Measurements from ENCODE around the gene NTM.

NTM gene

GRCh38 chr11:131687291-131688047, 317.1 kb downstream of the NTM start:
- DNase-seq (ENCODE audit: low spot score) = no peak
- no peak for TF ChIP-seq CTCF (IDR thresholded peaks at IDR 0.05; ENCODE audit: extremely low read depth, missing control alignments)

GRCh38 chr11:131688048-131688693, 317.8 kb downstream of the NTM start:
- peak; percentile 87 for DNase-seq (ENCODE audit: low spot score)
- peak; percentile 88 for TF ChIP-seq CTCF (IDR thresholded peaks at IDR 0.05; ENCODE audit: extremely low read depth, missing control alignments)

GRCh38 chr11:131689049-131689925, 318.9 kb downstream of the NTM start:
- DNase-seq (ENCODE audit: low spot score) = no peak
- no peak for TF ChIP-seq CTCF (IDR thresholded peaks at IDR 0.05; ENCODE audit: extremely low read depth, missing control alignments)

GRCh38 chr11:131690362-131690761, 319.9 kb downstream of the NTM start:
- DNase-seq (ENCODE audit: low spot score) = no peak
- no peak for TF ChIP-seq CTCF (IDR thresholded peaks at IDR 0.05; ENCODE audit: extremely low read depth, missing control alignments)

GRCh38 chr11:131690776-131691175, 320.4 kb downstream of the NTM start:
- no peak for DNase-seq (ENCODE audit: low spot score)
- TF ChIP-seq CTCF (IDR thresholded peaks at IDR 0.05; ENCODE audit: extremely low read depth, missing control alignments) = no peak

GRCh38 chr11:131691181-131692041, 321.0 kb downstream of the NTM start:
- TF ChIP-seq CTCF (IDR thresholded peaks at IDR 0.05; ENCODE audit: extremely low read depth, missing control alignments) = peak; percentile 61

More at GRCh38 chr11:131691181-131692041, 321.0 kb downstream of the NTM start:
- peak; percentile 76 for DNase-seq (ENCODE audit: low spot score)
